CD4-positive, alpha-beta T cell treated with Interleukin-4 for 1 hour (primary cell): ENCODE measurements around the gene FRMD6.

Experiments used
- DNase-seq, 2 donors: peaks; one replicate each; pipeline ENCODE4 v3.0.0-alpha.2; 2020 to 2022

The FRMD6 gene

DNA sequence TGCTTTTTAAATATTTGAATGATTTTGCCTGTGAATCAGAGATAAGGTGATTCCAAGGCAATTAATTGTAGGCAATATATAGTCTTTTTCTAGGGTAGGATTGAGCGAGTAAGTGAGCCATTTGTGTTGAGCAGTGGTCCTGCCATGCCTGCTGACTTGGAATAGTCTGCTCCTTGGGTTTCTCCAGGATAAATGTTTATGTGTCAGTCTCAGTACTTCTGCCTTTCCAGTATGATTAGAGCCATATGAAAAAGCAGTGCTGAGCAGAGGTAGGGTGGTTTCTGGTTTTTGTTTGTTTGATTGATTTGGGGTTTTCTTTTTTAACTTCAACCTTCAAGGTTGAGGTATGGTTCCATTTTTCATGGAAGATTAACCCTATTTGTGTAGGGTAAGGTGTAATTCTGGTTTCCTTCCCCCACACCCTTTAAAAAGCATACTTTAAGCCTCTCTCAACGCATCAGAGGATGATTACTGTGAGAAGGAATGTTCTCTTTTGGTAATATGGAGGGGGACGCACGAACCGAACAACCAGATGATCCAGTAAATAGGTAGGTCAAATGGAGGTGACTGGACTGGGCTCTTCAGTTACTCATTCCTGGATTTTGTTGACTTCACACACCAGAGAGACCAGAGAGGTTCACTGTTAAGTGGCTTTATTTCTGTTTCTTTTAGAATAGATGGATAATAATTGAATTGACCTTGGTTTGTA lies 22.7 kb downstream of the FRMD6 start:
- no peak for DNase-seq

DNA sequence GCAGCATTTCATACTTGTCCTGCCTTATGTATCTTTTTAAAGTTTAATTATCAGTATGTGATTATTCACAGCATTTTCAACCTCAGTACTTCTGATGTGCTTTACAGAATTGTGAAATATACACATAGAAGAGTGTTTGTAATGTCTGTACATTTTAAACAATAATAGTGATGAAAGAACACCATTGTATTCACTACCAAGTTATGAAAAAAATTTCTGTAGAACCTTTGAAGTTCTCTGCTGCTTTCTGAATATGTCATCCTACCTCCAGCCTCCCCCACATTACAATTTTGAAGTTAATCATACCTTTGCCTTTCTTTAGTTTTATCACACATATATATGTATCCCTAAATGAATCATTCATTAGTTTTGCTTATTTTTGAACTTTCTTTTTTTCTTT lies 24.8 kb downstream of the FRMD6 start:
- no peak for DNase-seq

DNA sequence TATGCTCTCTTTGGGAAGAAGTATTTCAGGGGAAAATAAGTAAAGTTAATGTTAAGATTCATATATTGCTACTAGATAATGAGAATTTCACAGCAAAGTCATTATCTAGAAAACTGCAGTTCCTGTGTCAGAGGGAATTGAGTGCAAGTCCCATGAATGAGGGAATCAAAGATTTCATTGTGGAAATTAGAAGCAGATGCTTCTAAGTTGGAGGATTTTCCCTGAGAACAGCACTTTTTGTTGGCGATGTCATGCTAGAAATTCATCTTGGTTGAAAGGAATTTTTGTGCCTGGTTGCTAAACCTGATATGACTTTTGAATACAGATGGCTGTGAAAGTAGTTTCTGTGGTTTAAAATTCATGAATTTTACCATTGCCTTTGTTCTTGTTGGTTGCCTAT lies 25.6 kb downstream of the FRMD6 start:
- no peak for DNase-seq

DNA sequence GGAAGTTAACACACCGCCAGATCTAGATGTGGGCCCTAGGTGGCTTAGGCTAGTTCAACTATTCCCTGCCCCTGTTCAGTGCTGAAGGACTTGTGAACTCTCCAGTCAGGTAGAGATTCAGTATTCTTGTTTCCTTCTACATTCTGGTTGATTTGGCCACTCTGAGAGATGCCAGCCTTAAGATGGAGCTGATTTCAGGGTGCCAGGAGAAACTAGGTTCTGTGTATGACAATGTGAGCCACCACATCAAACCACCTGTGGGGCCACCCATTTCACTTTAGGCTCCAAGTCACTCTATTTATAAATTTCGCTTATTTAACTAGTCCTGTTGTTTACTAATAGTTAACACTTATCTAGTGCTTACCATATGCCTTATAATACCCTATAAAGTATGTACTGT lies 26.0 kb downstream of the FRMD6 start:
- no peak for DNase-seq

DNA sequence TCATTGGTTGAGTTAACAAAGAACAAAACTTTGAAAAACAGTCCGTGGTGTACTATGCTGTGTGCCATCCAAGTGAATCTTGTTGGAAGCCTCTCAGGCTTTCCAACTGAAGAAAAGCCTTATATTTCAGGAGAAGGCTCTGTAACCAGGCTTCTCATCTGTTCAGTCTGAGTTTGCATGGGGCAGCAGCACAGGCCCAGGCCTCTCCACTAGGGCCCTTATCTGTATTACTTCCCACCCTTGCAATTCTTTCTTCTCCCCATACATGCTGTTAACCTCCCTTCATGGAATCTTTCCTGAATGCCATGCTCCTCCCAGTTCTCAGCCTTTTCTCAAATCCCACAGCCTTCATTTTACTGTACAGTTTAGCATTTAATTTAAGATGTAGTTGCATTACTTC lies 28.3 kb downstream of the FRMD6 start:
- DNase-seq = no peak

DNA sequence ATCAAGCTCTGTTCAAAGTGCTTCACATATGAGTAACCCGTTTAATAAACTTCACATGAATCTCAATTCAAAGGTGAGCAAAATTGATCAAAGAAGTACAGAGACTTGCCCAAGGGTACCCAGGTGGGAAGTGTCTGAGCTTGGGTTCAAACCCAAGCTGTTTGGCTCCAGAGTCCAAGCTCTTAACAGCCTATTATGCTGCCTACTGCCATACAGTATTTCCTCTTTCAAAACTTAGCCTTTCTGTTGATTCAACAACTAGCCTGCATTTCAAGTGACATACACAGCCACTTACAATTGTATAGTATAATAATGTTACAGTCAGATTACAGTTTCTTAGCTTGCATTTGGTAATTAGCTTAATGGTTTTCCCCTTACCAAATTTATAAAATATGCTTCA lies 29.7 kb downstream of the FRMD6 start:
- no peak for DNase-seq

DNA sequence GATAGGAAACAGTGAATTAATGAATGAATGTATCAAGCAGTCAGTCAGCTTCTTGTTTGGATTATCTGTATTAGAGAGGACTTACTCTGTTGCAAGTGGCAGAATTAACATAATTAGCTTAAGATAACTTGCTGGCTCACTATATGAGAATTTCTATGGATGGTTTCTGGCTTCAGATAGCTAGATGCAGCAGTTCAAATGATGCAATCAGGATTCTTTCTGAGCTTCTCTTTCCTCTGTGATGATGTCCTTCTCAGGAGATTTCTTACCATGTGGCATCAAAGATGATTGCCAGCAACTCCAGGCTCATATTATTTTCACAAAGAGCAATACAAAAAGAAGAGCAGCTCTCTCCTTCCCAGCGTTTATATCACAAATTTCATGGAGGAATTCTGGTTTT lies 30.7 kb downstream of the FRMD6 start:
- no peak for DNase-seq

DNA sequence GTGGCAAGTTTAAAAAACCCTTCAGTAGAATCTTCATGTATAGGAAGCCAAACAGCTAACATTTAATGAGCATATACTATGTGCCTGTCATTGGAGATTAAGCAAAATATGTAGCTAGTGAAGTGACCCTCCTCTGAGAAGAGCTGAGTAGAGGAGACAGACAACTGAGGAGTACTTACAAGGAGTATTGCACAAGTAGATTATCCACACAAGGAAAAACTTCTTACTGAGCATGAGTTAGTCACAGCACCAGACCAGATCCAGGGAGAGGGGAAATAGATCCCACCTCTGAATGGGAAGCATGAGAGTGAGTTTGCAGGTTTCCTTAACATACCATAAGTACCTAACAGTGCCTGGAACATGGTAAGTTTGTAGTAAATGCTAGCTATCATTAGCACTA lies 33.0 kb downstream of the FRMD6 start:
- no peak for DNase-seq

DNA sequence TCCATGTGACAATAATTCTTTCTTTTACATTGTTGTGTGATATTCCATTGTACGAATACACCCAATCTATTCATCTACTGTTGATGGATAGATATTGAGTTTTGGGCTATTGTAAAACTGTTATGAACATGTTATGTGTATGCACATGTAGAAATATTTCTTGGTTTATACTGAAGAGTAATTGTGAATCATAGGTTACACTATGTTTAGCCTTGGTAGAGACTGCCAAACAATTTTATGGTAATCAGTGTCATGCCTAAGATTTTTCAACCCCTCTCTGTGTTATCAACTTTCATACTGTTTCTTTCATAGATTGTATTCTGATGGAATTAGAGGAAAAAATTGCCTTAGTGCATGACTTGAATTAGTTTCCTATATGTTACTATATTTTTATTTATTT lies 39.5 kb downstream of the FRMD6 start:
- DNase-seq = no peak

DNA sequence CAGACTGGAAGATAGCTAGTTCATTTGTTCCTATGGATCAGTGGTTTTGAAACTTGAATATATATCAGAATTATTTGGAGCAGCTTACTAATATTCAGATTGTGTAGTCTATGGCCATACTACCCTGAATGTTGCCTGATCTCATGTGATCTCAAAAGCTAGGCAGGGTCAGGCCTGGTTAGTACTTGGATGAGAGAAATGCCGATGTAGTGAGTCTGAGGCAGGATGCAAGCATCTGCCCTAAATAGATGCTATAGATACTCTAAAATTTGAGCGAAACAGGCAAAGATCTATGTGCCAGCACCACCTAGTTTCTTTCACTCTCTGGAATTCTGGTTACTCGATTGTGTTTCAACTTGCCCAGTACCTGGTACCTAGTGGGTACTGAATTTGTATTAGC lies 40.9 kb downstream of the FRMD6 start:
- DNase-seq = no peak

DNA sequence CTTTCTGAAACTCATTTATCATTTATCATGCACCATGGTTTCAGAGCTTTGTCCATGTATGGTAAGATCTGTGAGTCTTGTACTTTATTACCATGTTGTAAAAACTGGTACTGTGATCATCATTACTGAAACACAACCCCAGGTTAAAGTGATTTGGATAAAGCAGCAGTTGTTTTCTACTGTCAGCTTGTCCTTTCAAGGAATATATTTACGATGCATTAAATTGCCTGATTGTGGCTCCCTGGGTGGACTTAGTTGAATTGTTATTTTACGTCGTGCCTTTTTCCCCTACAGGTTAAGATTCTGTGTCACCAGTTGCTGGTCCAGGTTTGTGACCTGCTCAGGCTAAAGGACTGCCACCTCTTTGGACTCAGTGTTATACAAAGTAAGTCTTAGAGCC lies 46.1 kb downstream of the FRMD6 start:
- no peak for DNase-seq

DNA sequence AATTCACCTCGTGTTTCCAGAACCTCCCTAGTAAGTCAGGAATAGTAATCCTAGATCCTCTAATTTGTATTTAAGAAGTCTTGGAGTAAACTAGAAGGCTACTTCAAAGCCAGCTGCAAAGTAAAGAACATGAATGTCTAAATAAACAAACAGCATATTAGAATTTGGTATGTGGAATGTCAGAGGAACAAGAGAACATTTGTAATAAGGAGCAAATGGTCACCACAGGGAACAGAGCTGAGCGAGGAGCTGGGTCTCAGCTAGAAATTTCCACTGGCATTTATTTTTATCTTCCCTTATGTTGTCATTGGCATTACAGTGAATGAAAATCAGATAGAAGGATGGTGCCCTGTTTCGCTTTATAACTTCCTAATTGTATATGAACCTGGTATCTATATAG lies 50.2 kb downstream of the FRMD6 start:
- no peak for DNase-seq

DNA sequence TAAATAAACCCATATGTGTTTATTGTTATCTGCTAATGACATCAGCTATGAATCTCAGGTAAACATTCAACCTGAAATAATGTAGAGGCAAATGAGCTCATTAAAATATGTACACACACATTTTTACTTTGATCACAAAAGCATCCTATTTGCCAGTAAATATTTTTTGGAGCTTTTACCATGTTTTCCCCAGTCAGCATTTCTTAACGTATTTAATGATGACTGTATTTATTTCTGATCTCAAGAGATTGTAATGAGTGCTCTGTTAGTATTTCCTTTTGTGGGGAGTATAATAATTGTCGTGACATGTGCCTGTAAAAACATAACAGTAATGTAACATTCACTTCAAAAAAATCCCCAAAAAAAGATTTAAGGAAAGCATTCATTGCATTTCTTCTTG lies 52.1 kb downstream of the FRMD6 start:
- no peak for DNase-seq

DNA sequence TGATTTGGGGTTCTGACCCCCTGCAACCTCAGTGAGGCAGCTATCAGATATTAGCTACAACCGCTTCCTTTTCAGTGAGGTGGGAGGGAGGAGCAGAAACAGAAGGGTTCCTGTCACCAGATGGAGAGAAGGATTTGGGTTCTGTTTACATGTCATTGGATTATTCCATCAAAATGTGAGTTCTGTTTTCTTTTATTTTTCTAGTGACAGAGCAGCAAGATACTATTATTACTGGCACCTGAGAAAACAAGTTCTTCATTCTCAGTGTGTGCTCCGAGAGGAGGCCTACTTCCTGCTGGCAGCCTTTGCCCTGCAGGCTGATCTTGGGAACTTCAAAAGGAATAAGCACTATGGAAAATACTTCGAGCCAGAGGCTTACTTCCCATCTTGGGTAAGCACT lies 52.8 kb downstream of the FRMD6 start:
- DNase-seq = no peak

DNA sequence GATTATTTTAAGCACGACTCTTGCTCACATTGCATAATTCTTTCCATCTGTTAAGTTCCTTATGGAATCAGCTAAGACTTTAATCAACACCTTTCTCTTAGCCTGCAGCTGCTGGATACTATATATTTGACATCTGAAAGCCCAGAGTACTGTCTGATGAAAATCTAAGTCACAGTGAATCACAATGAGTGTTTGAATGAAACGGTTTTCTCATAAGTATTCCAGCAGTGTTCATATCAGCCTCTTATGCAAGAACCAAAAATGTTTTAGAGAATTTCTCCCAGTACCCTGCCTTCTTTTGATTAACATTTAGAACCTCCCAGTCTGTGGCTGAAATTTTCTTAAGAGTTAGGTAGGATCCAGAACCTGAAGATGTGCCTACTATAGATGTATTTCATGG lies 55.6 kb downstream of the FRMD6 start:
- DNase-seq = no peak

DNA sequence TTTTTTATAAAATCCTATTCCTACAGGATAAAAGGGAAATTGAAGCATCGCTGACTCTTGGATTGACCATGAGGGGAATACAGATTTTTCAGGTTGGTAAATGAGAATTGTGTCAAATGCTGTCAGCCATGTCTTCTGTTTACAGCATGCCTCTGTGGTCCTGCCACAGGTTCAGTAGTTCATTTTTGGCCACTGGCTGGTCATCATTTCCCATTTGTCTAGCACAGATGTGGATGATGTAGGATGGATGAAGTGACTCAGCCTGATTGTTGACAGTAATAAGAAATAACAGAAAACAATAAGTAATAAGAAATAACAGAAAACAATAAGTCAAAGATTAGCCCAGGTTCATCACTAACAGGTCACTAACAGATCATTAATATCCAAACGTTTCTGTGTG lies 59.8 kb downstream of the FRMD6 start:
- no peak for DNase-seq

DNA sequence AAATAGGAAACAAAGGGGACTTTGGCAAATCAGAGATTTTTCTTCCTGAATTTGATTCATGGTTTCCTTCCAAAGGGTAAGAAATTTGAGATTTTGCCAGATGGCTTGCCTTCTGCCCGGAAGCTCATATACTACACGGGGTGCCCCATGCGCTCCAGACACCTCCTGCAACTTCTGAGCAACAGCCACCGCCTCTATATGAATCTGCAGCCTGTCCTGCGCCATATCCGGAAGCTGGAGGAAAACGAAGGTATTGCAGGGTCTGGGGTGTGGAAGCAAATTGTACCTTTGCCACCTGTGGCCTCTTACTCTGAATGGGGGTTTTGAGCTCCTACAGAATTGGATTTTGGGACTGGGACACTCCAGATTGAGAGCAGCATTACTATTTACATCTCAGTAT lies 63.5 kb downstream of the FRMD6 start:
- DNase-seq = no peak

DNA sequence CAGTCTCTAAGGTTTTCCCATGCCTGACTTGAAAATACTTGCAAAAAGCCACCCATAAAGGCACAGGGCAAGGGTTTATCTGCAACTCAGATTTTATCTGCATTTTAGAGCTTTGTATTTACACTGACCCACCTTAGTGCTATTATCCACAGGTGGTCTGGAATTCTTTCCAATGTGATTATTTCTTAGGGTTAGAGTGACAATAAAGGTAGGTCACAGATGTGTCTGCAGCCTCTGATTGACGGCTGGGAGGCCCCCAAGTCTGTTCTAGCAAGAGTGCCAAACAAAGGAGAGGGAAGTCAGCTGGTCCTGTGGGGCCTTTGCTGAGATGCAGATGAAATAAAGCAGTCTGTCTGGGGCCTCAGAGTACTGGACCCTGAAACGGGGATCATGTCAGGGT lies 64.0 kb downstream of the FRMD6 start:
- DNase-seq = no peak

DNA sequence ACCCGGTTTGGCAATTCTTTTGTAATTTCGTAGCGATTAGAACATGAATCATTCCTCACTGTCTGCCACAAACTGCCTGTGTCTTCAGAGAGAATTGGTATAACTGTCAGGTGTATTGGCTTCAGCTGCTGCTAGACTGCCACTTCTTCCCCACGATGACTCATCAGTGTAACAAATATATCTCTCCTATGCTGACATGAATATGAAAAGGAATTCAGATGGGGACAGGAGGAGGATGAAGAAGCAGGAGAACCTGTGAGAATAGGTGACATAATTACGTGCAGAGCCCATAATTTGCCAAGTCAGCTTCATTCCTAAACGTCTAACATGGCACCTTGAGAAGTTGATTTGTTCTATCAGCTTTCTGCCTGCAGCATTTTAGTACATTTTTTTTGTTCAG lies 64.9 kb downstream of the FRMD6 start:
- no peak for DNase-seq

DNA sequence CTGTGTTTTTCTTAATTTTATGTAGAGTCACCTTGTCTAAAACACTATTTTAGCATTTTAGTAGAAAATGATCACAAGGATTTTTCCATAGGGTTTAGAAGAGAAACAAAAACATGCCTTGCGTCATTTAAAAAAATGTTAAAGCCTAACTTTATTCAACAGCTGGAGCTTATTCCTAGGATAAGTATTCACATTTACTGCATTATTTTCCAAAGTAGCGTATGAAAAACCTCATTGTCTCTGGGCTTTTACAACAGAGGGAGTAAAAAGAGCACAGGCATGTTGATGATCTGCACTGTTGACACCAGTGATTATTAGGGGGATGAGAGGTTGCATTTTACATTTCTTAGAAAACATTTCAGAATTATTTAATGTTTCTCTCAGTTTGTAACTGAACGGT lies 66.1 kb downstream of the FRMD6 start:
- DNase-seq = no peak

DNA sequence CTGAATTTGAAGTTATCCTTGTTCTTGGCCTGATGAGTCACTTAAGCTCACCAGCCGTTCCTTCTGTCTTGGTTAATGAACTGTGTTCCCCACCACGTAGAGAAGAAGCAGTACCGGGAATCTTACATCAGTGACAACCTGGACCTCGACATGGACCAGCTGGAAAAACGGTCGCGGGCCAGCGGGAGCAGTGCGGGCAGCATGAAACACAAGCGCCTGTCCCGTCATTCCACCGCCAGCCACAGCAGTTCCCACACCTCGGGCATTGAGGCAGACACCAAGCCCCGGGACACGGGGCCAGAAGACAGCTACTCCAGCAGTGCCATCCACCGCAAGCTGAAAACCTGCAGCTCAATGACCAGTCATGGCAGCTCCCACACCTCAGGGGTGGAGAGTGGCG lies 68.2 kb downstream of the FRMD6 start:
- DNase-seq = no peak

DNA sequence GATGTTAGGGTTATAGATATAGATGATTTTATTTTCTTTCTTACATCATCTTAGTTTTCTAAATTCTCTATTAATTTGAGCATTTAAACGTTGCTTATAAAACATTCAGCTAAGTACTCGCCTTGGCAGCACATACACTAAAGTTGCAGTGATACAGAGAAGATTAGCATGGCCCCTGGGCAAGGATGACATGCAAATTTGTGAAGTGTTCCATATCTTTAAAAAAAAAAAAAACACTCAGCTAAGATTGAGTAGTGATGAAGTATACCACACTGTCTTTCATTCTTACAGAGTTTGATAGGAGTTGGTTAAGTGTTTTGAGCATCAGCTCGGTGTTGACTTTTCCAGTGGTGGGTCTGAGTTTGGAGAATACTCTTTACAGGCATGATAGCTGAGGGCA lies 72.3 kb downstream of the FRMD6 start:
- DNase-seq = no peak

DNA sequence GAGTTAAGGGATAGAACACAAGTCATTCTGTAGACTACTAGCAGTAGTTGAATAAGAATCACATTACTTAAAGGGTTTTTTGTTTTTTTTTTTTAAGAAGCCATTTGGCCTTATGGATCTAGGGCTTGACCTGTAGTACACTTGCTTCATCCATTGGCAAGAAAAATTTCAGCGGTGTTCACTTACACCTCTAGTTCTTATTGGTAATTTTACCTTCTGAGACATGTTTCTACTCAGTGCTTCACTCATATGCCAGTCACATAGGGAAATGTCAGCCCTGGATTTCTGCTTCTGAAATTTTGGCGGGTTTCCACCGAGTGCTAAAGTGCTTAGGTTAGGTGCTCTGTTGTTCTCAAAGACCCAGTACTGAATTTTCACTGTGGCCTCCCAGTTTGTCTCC lies 72.9 kb downstream of the FRMD6 start:
- no peak for DNase-seq

DNA sequence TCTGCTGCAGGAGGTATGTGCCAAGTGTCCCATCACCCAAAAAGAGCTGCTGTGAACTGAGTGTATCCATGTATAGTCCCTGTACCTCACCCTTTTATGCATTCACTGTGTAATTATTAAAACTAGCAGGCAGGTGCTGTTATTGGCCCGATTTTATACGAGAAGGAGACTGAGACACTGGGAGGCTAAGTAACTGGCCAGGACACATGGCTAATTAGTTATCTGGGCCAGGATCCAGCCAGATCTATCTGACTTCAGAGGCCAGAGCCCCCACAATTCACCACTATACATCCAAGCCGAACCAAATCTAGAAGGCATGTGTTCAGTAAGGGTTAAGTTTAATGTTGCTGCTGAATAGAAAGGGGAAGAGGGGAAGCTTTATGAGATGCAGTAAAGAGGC lies 73.4 kb downstream of the FRMD6 start:
- DNase-seq = no peak

DNA sequence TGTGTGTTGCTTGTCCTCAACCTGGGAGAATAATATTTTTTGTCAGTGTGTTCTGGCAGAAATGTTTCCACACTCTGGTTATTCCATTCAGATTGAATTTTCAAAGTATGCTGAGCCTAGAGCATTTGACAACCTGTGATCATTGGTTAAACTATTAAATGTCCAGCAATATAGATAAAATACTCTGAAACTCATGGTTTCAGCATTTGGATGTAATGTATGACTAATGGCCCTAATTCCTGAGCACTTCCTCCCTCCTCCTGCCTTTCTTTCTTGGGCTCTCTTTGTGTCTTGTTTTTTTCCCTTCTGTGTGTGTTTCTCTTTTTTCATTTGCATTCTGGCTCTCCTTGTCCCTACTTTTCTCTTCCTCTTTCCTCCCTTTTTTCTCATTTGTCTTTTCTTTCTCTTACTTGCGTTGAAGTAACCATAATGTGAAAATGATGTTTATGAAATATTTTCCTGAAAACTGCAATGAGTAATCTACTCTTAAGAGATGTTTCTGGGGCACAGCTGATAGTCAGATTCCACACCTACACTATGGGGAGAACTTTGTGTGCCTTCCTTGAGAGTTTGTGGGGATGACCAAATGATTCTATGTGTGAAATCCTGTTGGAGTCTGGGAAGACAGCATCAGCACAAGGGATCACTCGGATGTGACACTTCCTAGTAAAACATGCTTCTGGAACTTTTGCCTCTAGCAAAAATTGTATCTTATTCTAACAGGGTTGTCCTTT lies 74.6 kb downstream of the FRMD6 start:
- no peak for DNase-seq
